ELF-1 (cell line): ENCODE results near the gene TGFBRAP1.

Source experiments
- DNase-seq: peaks from one replicate; pipeline ENCODE4 v3.0.0-alpha.2; 2016; ENCODE audit warnings: low read depth, low spot score

The TGFBRAP1 gene, protein sequence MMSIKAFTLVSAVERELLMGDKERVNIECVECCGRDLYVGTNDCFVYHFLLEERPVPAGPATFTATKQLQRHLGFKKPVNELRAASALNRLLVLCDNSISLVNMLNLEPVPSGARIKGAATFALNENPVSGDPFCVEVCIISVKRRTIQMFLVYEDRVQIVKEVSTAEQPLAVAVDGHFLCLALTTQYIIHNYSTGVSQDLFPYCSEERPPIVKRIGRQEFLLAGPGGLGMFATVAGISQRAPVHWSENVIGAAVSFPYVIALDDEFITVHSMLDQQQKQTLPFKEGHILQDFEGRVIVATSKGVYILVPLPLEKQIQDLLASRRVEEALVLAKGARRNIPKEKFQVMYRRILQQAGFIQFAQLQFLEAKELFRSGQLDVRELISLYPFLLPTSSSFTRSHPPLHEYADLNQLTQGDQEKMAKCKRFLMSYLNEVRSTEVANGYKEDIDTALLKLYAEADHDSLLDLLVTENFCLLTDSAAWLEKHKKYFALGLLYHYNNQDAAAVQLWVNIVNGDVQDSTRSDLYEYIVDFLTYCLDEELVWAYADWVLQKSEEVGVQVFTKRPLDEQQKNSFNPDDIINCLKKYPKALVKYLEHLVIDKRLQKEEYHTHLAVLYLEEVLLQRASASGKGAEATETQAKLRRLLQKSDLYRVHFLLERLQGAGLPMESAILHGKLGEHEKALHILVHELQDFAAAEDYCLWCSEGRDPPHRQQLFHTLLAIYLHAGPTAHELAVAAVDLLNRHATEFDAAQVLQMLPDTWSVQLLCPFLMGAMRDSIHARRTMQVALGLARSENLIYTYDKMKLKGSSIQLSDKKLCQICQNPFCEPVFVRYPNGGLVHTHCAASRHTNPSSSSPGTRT

DNA sequence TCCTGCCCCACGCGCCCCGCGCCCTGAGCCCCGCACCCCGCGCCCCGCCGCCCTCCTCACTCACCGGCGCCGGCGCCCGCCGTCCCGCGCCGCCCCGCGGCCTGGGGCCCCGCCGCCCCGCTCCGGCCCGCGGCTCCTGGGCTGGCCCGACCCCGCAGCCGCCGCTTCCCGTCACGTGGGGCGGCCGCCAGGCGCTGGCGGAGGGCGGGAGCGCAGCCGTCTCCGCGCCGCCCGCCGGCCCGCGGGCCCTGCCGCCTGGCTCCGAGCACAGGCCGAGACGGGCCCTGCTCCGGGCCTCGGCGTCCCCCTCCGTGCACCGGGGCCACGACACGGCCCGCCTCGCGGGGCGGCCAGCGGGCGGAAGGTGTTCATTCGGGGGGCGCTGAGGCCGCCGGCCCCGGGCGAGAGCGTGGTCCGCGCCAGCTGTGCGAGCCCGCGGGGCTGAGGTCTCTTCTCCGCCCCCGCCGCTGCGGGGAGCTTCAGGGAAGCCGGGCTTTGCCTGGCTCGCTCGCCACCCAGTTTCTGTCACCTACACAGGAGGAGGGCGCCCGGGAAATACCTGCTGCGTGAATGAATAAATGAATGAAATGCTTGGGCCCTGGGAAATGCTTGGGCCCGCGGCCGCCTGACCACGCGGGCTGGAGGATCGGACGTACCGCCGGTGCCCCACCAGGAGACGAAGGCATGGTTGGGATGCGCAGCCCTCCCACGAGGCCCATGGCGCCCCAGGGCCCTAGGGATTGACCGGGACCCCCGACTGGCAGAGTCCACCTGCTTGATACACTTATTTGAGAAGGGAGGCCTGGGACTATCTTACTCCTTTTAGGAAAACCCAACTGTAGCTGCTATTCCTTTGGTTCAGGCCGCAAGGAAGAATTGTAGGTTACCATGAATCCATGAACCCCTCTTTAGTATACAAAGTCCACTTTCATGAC, at the start of gene TGFBRAP1:
TSS of gene TGFBRAP1 (minus strand) at position 175 of the 935 bp plus-strand sequence. CDS start 21,434 bp downstream, outside the sequence.
- peak; percentile 56 for DNase-seq

DNA sequence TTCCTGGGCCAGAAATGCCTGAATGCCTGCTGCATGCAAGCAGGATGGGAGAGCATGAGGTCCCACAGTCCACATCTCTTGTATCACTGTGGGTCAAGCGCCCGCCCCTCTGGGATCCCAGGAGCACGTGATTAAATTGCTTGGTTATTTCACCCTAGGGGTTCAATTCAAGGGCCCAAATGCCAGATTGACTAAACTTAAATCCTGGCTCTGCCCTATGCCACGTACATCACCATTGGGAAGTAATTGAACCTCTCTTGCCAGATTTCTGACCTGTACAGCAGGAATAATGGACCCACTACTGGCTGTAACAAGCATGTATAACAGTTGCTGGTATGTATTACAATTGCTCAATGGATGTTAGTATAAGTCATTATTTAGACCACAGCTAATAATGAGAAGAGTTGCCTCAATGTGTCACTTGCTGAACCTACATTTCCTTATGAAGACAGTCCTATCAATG, 49.4 kb upstream of the TGFBRAP1 start:
- peak; percentile 10 for DNase-seq

DNA sequence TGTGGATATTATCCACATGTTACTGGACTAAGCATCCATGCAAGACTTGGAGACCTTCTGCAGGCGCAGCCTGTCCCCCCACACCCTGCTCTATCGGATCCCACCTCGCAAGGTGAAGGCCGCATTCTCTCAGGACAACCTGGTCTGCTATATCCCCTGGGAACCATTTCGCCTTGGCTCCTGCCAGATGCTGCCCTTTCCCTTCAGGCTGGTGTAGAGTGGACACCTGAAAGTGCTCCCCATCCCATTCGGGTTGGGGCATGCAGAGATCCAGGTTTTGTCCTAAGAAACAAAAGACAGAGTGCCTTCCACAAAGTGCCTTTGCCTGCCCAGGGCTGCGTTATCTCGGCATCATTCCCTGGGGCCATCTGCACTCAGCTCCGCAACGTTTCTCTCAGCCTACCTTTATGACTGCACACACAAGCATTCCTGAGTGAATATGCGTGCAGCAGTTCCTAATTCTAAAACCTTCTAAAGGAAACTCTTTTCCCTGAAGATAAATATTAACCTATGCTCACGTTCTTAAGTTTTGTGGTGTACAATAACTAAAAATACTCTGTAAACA, 48.8 kb upstream of the TGFBRAP1 start:
- peak; percentile 81 for DNase-seq

DNA sequence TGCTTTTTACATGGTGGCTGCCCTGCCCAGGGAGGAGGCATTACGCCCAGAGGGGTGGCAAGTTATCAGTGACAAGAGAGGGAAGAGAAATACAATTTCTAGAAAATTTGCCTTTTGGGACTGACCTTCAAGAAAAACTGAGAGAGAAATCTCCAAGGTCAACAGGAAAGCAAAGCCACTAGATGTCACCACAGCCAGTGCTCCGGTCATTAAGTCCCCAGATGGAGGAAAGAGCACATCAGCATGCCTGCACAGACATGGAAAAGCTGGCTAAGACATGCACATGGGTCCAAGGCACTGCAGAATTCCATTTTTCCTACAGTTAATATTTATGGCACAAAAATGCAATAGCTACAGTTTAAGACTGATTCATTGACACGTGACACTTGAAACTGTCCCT, 48.3 kb upstream of the TGFBRAP1 start:
- no peak for DNase-seq

DNA sequence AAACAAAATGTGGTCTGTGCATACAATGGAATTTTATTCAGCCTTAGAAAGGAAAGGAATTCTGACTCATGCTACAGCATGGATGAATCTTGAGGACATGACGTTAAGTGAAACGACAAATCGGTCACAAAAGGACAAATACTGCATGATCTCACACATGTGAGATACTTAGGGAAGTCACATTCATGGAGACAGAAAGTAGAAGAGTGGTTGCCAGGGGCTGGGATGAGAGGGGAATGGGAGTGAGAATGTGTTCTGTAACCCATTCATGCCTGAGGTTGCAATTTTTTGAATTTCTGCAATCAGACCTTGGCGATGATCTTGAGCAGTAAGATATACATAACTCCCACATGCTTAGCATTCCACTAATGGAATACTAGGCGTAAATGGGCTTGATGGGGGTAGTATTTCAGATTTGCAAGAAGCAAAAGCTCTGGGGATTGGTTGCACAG, 47.3 kb upstream of the TGFBRAP1 start:
- no peak for DNase-seq

DNA sequence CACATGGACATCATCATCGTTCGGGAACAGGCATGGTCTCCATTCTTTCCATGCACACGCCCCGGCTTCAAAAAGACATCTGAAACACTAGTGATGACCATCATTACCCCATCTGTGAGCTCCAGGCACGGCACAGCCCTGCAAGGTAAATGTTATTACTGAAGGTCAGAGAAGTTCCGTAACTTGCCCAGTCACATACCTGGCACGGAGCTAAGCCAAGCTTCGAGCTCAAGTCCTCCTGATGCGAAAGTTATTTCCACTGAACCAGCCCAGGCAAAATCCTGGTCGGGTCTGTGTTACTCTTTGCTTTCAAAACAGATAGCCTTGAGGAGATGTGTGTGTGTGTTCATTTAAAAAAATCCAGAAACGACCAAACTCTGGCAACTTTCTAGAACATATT, 46.5 kb upstream of the TGFBRAP1 start:
- no peak for DNase-seq

DNA sequence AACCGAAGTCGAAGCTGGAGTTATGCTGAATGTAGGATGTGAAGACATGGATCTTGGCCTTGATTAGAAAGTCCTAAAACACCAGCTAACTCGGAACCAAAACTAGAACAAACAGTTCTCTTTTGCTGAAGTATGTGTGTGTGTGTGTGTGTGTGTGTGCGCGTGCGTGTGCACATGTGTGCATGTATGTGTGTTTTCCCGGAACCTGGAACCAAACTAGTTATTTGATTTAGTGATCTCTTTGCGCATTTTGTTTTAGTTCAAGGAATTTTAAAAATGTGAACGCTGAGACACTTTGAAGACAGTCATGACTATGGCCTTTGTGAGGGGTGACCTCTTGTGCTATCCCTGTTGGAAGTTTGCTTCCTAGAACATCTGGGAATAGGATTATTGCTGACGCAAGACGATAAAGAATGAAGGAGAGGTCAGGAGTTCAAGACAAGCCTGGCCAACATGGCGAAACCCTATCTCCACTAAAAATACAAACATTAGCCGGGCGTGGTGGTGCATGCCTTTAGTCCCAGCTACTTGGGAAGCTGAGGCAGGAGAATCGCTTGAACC, 45.5 kb upstream of the TGFBRAP1 start:
- no peak for DNase-seq

DNA sequence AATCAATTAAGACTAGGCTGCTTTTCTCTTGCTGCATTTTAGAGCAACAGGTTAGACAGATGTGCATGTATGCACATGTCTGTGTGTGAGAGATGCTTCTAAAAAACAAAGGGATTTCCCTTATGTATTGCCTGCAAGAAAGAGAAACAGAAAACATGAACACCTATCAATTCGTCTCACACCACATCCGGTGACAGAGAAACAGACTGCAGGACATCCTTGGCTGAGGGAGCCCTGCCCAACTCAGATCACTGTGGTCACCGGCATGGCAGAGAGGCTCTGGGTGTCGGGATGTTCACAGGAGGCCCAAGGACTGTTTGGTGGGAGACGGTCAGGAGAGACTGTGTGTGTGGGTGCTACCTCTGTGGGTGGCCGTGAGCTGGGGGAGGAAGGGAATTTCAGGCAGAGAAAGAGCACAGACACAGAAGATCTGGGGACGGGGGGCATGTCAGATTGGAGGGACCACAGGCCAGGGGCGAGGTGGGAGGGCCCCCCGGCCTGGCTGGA, 44.4 kb upstream of the TGFBRAP1 start:
- DNase-seq = no peak

DNA sequence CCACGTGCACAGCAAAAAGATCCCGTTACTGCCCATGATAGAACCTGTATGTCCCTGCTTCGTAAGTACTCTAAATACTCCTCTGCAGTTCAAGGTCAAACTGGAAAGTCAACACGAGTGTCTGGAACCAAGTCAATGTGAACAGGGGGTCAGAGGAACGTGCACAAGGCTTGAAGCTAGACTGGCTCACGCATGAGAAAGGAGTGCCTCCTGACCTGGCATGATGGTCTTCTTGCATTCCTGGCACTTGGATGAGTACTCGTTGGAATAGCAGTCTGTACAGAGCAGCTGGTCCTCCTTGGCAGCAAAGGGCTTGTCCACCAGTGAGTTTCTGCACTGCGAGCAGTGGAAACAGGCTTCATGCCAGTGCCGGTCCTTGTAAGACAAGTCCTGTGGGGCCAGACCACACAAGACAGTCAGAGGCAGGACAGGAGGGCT, 43.8 kb upstream of the TGFBRAP1 start:
- DNase-seq = no peak

DNA sequence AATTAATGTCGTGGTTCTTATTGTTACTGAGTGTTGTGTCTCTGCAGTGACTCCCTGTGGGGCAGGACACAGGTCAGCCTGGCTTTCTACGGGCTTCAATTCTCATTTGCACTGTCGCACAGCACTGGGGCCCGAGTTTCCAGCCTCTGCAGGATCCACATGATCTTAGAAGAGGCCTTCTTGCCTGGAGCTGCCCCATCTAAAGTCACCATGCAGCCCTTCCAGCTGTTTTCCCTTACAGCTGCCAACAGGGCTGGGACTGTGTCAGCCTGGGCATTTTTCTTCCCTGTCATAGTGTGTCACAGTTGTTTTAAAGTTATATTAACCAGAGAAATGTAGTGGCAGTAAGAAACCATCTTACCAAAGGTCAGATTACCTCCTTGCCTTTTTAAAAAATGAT, 42.3 kb upstream of the TGFBRAP1 start:
- no peak for DNase-seq

DNA sequence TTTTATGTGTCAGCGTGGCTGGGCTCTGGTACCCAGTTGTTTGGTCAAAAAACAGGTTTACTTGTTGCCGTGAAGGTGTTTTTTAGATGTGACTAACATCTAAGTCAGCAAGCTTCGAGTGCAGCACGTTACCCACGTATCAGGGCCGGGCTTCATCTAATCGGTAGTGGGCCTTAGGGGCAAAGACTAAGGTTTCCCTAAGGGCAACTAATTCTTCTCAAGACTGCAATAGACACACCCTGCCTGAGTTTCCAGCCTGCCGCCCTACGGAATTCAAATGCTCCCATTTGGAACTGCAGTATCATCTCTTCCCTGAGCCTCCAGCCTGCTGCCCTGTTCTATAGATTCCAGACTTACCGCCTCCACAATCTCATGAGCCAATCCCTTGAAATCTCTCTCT, 41.6 kb upstream of the TGFBRAP1 start:
- no peak for DNase-seq

DNA sequence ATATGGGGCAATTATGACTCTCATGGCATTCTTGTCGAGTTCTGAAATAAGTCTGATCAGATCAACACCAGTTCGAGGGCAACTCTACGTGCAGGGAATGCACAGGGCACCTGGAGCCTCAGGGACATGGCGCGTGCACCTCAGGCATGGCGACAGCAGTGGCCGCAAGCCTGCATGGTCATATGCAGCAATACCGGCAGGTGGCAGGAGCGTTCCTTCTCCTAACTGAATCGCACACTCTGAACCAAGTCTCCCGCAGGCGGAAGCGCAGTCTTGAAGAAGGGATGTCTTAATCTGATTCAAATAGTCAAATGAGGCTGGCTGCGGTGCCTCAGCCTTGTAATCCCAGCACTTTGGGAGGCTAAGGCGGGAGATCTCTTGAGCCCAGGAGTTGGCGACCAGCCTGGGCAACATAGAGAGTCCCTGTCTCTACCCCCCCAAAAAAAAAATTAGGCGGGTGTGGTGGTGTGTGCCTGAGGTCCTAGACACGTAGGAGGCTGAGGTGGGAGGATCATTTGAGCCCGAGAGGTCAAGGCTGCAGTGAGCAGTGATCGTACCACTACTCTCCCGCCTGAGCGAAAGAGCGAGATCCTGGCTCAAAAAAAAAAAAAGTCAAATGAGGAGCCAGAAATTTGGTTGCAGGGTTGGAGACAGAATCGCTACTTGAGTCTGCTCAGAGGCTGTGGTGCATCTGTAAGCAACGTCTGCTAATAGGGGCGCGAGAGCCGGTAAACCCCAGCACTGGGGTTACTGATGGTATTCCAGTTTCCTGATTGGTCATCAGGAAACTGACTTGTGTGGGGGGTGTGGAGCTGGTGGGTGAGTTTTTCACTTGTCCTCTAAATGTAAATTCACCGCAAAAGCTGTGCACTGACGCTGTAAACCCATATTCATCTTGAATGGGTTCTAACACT, 40.5 kb upstream of the TGFBRAP1 start:
- DNase-seq = peak; percentile 93

DNA sequence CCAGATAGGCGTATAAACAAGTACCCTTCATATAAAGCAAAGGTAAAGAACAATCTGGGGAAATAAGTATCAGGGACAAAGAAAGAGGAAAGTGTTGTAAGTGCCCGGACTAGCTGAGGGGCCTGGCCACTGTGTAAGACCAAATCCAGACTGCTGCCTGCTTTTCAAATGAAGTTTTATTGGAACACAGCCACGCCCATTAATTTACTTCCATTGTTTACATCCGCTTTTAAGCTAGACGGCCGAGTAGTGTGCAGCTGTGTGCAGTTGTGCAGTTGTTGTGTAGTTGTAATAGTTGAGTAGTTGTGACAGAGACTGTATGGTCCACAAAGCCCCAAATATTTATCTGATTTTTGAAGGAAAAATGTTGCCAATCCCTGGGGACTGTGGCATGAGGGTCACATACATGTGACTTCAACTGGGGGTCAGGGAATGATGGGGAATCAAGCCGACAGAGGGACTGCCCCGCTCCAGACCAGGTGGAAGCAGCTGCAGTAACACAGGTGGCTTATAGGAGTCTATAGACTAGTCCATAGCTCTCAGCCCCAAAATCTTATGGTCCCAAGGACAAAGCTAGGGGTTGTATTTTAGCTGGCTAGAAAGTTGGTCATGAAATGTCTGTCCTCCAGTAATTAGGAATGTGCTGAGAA, 39.3 kb upstream of the TGFBRAP1 start:
- no peak for DNase-seq

DNA sequence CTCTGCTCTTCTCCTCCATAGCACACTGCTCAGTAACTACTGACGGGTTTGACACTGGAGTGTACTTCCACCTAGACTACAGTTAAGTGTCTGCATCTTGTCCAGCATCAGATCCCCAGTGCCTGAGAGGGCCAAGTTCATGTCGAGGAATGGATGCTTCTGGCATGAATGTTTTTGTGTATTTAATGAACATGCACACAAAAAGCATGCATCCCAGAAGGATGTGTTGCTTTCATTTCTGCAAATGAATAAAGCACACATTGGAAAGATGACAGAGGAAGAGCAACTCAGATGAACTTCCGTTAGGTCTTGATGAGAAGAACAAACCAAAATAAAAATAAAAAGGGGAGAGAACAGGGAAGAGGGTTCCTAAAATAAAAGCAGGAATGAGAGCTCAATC, 35.7 kb upstream of the TGFBRAP1 start:
- no peak for DNase-seq

DNA sequence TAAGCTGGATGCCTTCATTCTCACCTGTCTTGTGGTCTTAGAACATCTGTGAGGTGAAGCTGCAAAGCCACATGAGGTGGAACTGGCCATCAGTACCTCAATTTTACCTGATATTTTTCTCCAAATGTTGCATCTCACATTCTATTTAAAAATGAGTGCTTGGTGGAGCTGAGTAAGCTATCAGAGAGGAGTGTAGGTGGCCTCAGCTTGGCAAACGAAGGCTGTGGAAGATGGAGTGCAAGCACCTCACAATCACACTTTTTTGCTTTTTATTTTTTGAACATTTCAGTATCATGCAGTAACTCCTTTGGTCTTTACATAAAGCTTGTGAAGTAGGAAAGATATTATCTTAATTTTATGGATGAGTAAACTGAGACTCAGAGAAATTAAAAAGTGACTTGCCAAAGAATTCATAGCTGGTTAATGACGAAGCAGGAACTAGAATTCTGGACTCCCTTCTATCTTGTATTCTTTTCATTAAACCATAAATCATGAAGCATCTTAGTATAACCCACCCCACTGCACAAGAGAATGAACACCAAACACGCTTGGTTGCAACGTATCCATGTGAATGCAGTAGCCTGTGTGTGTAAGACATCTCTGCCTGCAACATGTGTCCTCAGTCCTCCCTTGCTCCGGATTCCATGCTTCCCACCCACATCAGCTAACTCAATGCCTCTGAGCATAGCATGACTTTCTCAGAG, 35.1 kb upstream of the TGFBRAP1 start:
- no peak for DNase-seq

DNA sequence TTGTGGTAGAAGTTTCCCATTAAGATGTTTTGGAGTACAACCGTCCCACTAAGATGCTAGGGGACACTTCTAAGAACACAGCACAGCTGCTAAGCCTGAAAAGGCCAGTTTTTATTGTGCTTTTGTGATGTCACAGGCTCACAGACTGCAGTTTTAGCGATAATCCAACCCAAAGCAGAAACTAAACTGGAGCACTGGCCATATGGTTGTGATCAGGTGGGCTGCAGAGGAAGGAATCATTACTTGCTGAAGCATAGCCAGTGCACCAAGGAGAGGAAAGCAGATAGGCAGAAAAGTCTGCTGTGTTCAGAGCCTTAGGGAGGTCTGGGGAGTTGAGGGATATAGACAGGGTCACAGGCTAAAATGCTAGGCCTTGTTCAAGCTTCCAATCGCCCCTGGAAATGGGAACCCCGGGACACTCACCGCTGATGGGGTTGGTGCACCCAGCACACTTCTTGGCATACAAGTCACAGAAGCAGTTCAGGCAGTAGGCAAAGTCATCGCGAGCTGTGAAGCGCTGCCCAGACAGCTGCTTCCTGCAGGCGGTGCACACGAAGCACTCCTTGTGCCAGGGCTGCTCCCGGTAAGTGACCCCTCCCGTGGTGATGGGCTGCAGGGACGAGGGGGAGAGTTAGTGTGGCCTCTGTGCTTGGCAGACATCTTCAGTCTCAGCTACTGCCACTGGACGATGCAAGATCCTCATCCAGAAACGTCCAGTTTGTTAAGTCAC, 33.5 kb upstream of the TGFBRAP1 start:
- DNase-seq = no peak

DNA sequence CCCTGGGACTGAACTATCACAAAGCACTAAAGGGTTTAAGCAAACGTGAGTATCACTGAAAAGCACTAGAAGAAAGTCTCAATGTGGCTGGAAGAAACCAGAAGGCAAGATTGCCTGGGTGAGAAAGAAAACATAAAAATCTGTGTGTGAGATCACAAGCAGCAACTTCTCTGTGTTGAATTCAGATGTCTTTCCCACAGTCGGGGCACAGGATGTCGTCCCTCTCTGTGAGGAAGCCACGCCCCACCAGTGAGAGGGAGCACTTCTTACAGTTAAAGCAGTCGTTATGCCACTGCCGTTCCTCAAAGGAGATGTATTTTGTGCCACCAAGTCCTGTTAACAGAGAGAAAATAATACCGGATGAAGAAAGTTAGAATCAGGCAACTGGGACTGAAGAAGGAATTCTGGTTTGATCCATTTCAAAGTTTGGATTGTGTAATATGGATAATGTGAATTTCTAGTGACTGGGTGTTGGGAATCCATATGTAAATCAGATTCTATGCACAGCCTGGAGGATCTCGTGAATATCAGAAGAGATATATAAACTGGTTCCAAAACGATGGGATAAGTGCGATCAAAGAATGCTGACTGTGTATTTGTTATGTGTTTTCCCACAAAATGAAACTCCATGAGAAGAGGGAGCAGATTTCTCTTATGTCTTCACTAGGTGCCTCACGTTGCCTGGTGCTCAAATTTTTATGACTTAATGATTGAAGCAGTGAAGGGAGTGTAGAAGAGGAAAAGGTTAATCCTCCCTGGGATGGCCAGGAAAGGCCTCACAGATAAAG, 31.8 kb upstream of the TGFBRAP1 start:
- no peak for DNase-seq
